Measurements from ENCODE around the gene SLC9B2.

GRCh38 chr4:103052779-103053178, 23.8 kb downstream of the SLC9B2 start:
- TF ChIP-seq EZH2 (IDR thresholded peaks at IDR 0.05): no peak
- TF ChIP-seq, protein P1, sequence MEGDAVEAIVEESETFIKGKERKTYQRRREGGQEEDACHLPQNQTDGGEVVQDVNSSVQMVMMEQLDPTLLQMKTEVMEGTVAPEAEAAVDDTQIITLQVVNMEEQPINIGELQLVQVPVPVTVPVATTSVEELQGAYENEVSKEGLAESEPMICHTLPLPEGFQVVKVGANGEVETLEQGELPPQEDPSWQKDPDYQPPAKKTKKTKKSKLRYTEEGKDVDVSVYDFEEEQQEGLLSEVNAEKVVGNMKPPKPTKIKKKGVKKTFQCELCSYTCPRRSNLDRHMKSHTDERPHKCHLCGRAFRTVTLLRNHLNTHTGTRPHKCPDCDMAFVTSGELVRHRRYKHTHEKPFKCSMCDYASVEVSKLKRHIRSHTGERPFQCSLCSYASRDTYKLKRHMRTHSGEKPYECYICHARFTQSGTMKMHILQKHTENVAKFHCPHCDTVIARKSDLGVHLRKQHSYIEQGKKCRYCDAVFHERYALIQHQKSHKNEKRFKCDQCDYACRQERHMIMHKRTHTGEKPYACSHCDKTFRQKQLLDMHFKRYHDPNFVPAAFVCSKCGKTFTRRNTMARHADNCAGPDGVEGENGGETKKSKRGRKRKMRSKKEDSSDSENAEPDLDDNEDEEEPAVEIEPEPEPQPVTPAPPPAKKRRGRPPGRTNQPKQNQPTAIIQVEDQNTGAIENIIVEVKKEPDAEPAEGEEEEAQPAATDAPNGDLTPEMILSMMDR (IDR thresholded peaks at IDR 0.05): no peak
- no peak for TF ChIP-seq EZH2phosphoT487 (IDR thresholded peaks at IDR 0.05)

Measured in neural progenitor cell (in vitro differentiated cells).